ENCODE measurements around the gene CAPN13.

GRCh38 chr2:30759481-30759880 lies 47.8 kb downstream of the CAPN13 start:
- TF ChIP-seq CTCF (IDR thresholded peaks at IDR 0.05; ENCODE audit: low read depth, low read length, poor library complexity, severe bottlenecking) = no peak
- TF ChIP-seq EZH2phosphoT487 (IDR thresholded peaks at IDR 0.05; ENCODE audit: borderline replicate concordance, low read length) = no peak
